Endothelial cell of umbilical vein (primary cell): Measurements from ENCODE around the gene IKZF1. TPM values are rescaled to one million over a fixed set of nuclear protein-coding genes. Genes with fewer than 3 reads are reported as not detected.

ENCODE experiments used
- BruUV-seq: library from RNA; stranded (reverse); fragments of 400-500 nt; replicated peaks from 2 replicates; lab custom pipeline; 2021; lab: Mats Ljungman, UMichigan
- CTCF ChIA-PET: fragments of 300-600, 350-600 bp; sonication (Branson Sonifier 250); formaldehyde crosslinking; loops from one replicate; lab custom pipeline; 2021; ENCODE audit warnings: antibody characterized with exemption, inconsistent platforms; lab: Charles Lee
- POLR2A ChIA-PET: fragments of 300-600, 350-600 bp; sonication (Branson Sonifier 250); formaldehyde crosslinking; loops from one replicate; lab custom pipeline; 2021; ENCODE audit warnings: antibody characterized with exemption, inconsistent platforms; lab: Charles Lee
- DNase-seq: peaks from one replicate; pipeline ENCODE4 v3.0.0-alpha.2; 2011; ENCODE audit warnings: low read depth, low spot score
- FAIRE-seq: peaks from 2 replicates; lab custom pipeline; 2011; peaks lifted over from hg19 to GRCh38; lab: Jason Lieb, UNC
- H2AFZ ChIP-seq: 2 replicates; pipeline ENCODE4 v1.6.0; 2012; ENCODE audit warnings: low read depth, low read length, control low read depth, inconsistent platforms
- H3K27ac ChIP-seq: 2 replicates; pipeline ENCODE4 v1.5.1; 2011; ENCODE audit warnings: low read depth, mild to moderate bottlenecking, control low read depth, low read length, moderate library complexity; ENCODE audit not compliant: insufficient read depth
- H3K27me3 ChIP-seq, 2 experiments: 2 replicates each; pipeline versions ENCODE4 v1.6.0 to v1.6.1; 2011; ENCODE audit warnings: low read length in 2 of 2, mixed read lengths in 1 of 2; ENCODE audit not compliant: control insufficient read depth in 2 of 2, insufficient read depth in 2 of 2
- H3K36me3 ChIP-seq, 2 experiments: 2 replicates in 1 of 2; 3 replicates in 1 of 2; pipeline ENCODE4 v1.5.1; 2011; ENCODE audit warnings: low read length in 2 of 2, mild to moderate bottlenecking in 1 of 2, moderate library complexity in 1 of 2; ENCODE audit not compliant: control insufficient read depth in 2 of 2, insufficient read depth in 2 of 2; ENCODE audit errors: extremely low read depth in 1 of 2
- H3K4me1 ChIP-seq: 3 replicates; pipeline ENCODE4 v1.5.1; 2011; ENCODE audit warnings: mild to moderate bottlenecking, low read length; ENCODE audit not compliant: control insufficient read depth, insufficient read depth; ENCODE audit errors: extremely low read depth
- H3K4me2 ChIP-seq: 2 replicates; pipeline ENCODE4 v1.6.1; 2011; ENCODE audit warnings: low read length, control low read depth, mixed read lengths; ENCODE audit not compliant: insufficient read depth
- H3K4me3 ChIP-seq, 3 experiments: fragments of 200-600 bp in 1 of 3; sonication (generic), shearing (Covaris generic) in 1 of 3; replicated peaks in 1 of 3; 2 replicates each; pipeline ENCODE4 v1.5.1; 2011 to 2016; ENCODE audit warnings: control low read depth in 3 of 3, low read length in 3 of 3, mild to moderate bottlenecking in 2 of 3, inconsistent platforms in 1 of 3, low read depth in 1 of 3, moderate library complexity in 1 of 3; ENCODE audit not compliant: insufficient read depth in 1 of 3
- H3K79me2 ChIP-seq: 2 replicates; pipeline ENCODE4 v1.6.0; 2012; ENCODE audit warnings: low read length, inconsistent platforms; ENCODE audit not compliant: control insufficient read depth, insufficient read depth
- H3K9ac ChIP-seq: replicated peaks from 2 replicates; pipeline ENCODE3; 2011; ENCODE audit warnings: low read length, control low read depth; ENCODE audit not compliant: insufficient read depth; ENCODE audit errors: extremely low read depth
- H3K9me1 ChIP-seq: replicated peaks from 3 replicates; pipeline ENCODE4 v1.6.0; 2011; ENCODE audit warnings: mild to moderate bottlenecking, low read length; ENCODE audit not compliant: control insufficient read depth, insufficient read depth; ENCODE audit errors: extremely low read depth
- H3K9me3 ChIP-seq: replicated peaks from 2 replicates; pipeline ENCODE4 v1.5.1; 2012; ENCODE audit warnings: low read length, inconsistent platforms; ENCODE audit not compliant: control insufficient read depth, insufficient read depth
- H4K20me1 ChIP-seq: replicated peaks from 2 replicates; pipeline ENCODE3; 2011; ENCODE audit warnings: mild to moderate bottlenecking, low read length; ENCODE audit not compliant: control insufficient read depth, insufficient read depth; ENCODE audit errors: extremely low read depth
- CTCF ChIP-seq, 2 donors: IDR thresholded peaks; 1 replicate in 1 of 2; 2 replicates in 1 of 2; pipeline ENCODE4 v1.5.1; 2011; ENCODE audit warnings: low read length in 2 of 2, mild to moderate bottlenecking in 2 of 2, moderate library complexity in 2 of 2, control low read depth in 1 of 2, inconsistent platforms in 1 of 2, low read depth in 1 of 2; ENCODE audit not compliant: insufficient read depth in 1 of 2; ENCODE audit errors: extremely low read depth in 1 of 2
- EZH2 ChIP-seq: IDR thresholded peaks from 2 replicates; pipeline ENCODE4 v1.6.1; 2012; ENCODE audit warnings: borderline replicate concordance, low read depth, mild to moderate bottlenecking, moderate library complexity, low read length, inconsistent platforms; ENCODE audit not compliant: severe bottlenecking
- FOS ChIP-seq: IDR thresholded peaks from 2 replicates; pipeline ENCODE4 v1.6.1; 2011; ENCODE audit warnings: mild to moderate bottlenecking, low read length, moderate library complexity, borderline replicate concordance; ENCODE audit not compliant: insufficient read depth
- GATA2 ChIP-seq: IDR thresholded peaks from 2 replicates; pipeline ENCODE4 v1.7.0; 2011; ENCODE audit warnings: low read depth, mild to moderate bottlenecking, moderate library complexity, mixed read lengths, low read length; ENCODE audit not compliant: insufficient read length, insufficient read depth
- JUN ChIP-seq: IDR thresholded peaks from 2 replicates; pipeline ENCODE4 v1.6.1; 2011; ENCODE audit warnings: borderline replicate concordance, low read depth; ENCODE audit not compliant: insufficient read length, insufficient read depth
- MAX ChIP-seq: IDR thresholded peaks from 2 replicates; pipeline ENCODE4 v1.6.1; 2011; ENCODE audit not compliant: insufficient read depth, insufficient read length
- MYC ChIP-seq: IDR thresholded peaks from one replicate; pipeline ENCODE4 v1.6.1; 2011; ENCODE audit warnings: mild to moderate bottlenecking, low read depth, low read length
- POLR2A ChIP-seq: IDR thresholded peaks from 2 replicates; pipeline ENCODE4 v1.6.1; 2012; ENCODE audit warnings: low read depth, mild to moderate bottlenecking, control low read depth, low read length
- POLR2AphosphoS5 ChIP-seq: IDR thresholded peaks from 2 replicates; pipeline ENCODE4 v1.6.1; 2012; ENCODE audit warnings: low read depth, mild to moderate bottlenecking, control low read depth, low read length, moderate library complexity; ENCODE audit not compliant: insufficient read depth
- dilution Hi-C: fragments of 300-500 bp; cut with MboI; formaldehyde crosslinking; loops from one replicate; pipeline ENCODE4 v1.15.0; 2019; ENCODE audit warnings: low sequenced_read_pairs; ENCODE audit not compliant: extremely low pct_ligation_motif_present
- intact Hi-C: fragments of 100-400 bp; cut with micrococcal nuclease; formaldehyde crosslinking; loops from one replicate; pipeline ENCODE4 v1.10.0; 2022
- polyA plus RNA-seq, 4 experiments: library from polyadenylated mRNA; depleted of rRNA in 3 of 4; stranded (reverse) in 3 of 4; unstranded in 1 of 4; fragments of >200 nt; gene quantifications; 2 replicates each; pipeline versions ENCODE4 v1.2.1 to v1.2.3, GENCODE V29; 2011 to 2012; ENCODE audit warnings: missing spikeins in 1 of 4
- total RNA-seq: library from RNA; stranded (reverse); gene quantifications from 2 replicates; pipeline ENCODE4 v1.2.3, GENCODE V29; 2021

The IKZF1 gene
- total and polyA plus RNA-seq, 2 donors (not counting 3 experiments of a cell fraction or from before 2014, with no cell fraction given) = 0.01 to 0.20 TPM

DNA sequence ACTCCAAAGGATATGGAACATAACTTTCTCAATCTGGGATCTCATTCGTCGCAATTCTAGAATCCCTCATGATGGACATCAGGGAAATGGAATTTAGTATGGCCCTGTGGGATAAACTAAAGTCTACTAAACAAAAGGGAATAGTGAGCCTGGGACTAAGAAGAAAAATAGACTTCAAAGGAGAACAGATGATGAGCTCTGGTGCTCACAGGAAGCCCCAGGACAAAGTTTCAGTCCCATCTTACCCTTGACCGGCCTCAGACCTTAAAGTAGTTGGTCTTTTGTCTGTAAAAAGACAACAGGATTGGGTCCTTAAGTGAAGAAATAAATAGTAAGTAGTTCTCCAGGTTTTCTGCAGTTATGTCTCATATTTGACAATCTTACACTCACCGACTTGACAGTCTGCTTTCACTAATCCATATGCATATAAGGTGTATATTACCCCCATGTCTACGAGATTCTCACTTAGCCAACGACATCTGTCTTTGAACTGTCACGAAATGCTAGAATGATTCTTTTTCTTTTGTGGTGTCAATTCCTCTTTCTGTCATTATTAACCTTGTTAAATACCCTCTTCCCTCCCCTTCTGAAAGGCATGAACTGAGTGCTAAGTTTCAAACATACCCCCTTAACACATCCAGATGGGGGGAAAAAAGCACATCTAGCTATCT lies 10.9 kb upstream of the IKZF1 start:
- Histone ChIP-seq H3K9me1 (no peaks in the 10 kb centered on the region), H3K27me3 (peaks cover 0 to 2% of the 10 kb centered on the region in 2 experiments), H3K27ac (no peak overlapping the region), H3K4me2 (no peak overlapping the region), H4K20me1 (no peaks in the 10 kb centered on the region), H3K4me3 (no peak overlapping the region), H3K79me2 (no peaks in the 10 kb centered on the region), H3K4me1 (no peaks in the 10 kb centered on the region), H2AFZ (no peak overlapping the region), H3K9me3 (no peaks in the 10 kb centered on the region), H3K9ac (no peak overlapping the region), H3K36me3 (no peaks in the 10 kb centered on the region)
- TF ChIP-seq CTCF (IDR thresholded peaks at IDR 0.05; ENCODE audit: extremely low read depth in 1 of 2, insufficient read depth in 1 of 2, low read depth in 1 of 2, low read length in 2 of 2) (no peak), MYC (no peak), POLR2A (no peak), MAX (no peak), GATA2 (no peak), FOS (no peak), POLR2AphosphoS5 (no peak), EZH2 (no peak), JUN (no peak)
- intact Hi-C loops (no loop called here), dilution Hi-C loops (no loop called here)
- no TSS peak for BruUV-seq
- FAIRE-seq (no peak), DNase-seq (no peak)
- ChIA-PET POLR2A (no interaction called here), CTCF (no interaction called here)
